HG03558 (cell line): ENCODE results near the gene AFF1.
A peak's percentile ranks its signal among the peaks of the same experiment; 100 is the strongest.

Experiments
- ATAC-seq: cut with Tn5 transposase; IDR thresholded peaks from one replicate; pipeline ENCODE4 v1.9.1; 2021; ENCODE audit warnings: moderate number of reproducible peaks; ENCODE audit not compliant: unreplicated experiment; ENCODE audit errors: extremely low read depth

AFF1 gene

DNA sequence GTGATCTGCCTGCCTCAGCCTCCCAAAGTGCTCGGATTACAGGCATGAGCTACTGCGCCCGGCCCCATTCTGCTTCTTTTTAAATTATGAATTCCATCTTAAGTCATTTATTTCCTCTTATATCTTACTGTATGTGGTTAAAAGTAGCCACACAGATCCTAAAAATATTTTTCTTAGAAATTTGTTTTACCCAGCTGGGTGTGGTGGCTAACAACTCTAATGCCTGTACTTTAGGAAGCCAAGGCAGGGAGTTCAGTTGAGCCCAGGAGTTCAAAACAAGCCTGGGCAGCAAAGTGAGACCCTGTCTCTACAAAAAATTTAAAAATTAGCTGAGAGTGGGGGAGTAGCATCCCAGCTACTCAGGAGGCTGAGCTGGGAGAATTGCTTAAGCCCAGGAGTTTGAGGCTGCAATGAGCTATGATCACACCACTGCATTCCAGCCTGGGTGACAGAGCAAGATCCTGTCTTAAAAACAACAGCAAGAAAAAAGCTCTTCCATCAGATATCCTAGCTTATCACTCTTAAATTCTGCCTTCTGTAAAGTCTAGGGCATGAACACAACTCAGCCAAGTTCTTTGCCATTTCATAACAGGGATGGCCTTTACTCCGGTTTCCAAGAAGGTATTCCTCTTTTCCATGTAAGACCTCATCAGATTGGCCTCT, 15.1 kb upstream of the AFF1 start:
- ATAC-seq: no peak

DNA sequence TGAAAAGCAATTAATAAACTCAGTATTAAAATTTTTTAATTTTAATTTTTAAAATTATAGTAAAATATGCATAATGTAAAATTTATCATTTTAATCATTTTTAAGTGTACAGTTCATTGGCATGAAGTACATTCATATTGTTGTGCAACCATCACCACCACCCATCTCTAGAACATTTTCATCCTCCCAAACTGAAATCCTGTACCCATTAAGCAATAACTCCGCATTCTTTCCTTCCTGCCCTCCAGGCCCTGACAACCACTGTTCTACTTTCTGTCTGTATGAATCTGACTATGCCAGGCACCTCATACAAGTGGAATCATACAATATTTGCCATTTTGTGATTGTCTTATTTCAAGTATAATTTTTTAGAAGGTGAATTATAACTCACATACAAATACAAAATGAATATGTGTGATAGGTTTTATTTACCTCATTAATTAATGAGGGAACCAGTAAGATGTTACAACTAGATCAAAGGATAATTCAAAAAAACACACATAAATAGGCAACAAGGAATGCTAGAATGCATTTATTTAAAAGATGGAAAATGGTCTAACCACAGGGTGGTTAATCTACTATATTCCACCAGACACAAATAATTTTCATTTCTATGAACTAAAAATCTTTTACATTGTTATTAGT, 13.1 kb upstream of the AFF1 start:
- no peak for ATAC-seq

DNA sequence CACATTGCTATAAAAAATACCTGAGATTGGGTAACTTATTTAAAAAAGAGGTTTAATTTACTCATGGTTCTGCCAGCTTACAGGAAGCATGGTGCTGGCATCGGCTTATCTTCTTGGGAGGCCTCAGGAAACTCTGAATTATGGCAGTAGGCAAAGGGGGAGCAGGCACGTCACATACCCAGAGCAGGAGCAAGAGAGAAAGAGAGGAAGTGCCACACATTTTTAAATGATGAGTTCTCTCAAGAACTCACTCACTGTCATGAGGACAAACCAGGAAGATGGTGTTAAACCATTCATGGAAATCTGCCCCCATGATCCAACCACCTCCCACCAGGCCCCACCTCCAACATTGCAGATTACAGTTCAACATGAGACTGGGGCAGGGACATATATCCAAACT, 10.0 kb upstream of the AFF1 start:
- no peak for ATAC-seq

DNA sequence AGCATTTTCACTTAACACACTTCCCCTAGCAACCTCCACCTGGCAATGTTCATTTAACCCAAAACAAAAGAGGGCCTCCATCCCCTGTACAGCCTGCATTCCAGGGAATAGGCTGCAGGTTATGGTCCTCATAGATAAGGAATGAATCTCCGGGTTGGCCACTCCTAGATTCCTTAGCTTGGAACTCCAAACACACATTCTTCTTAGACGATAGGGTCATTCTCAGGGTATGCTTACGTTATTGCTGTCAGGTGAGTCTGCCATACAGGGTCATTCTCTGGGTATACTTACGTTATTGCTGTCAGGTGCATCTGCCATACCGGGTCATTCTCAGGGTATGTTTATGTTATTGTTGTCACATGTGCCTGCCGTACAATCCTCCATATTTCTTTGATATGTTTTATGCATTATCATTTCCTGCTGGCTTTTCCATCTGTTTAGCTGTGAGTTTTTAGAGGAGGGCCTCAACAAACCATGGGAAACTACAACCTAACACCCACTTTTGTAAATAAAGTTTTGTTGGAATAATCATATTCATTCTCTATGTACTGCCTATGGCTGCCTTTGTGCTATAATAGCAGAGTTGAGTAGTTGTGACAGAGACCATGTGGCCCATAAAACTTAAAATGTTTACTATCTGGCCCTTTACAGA, 8.2 kb upstream of the AFF1 start:
- ATAC-seq: no peak

DNA sequence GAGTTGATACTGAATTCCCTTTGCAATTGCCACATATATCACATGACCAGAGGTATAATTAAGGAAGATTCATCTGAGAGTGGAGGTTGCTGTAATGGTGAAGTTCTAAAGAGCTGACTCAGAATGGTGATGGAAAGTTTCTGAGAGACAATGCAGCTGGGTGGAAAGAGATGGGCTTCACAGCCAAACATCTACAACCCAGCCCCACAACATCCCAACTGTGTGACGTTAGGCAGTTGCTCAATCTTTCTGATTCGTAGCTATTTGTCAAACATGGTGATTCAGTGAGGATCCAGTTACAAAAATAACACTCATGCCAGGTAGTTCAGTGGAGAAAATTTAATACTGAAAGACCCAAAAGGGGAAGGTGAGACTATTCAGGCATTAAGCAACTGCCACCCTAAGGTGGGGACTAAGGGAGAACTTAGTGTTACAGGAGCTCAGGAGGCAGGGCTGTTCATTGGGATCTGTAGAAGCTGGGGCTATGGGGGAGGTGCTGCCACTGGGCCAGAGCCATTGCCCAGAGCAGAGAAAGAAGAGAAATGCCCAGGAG, 6.9 kb upstream of the AFF1 start:
- ATAC-seq: no peak

DNA sequence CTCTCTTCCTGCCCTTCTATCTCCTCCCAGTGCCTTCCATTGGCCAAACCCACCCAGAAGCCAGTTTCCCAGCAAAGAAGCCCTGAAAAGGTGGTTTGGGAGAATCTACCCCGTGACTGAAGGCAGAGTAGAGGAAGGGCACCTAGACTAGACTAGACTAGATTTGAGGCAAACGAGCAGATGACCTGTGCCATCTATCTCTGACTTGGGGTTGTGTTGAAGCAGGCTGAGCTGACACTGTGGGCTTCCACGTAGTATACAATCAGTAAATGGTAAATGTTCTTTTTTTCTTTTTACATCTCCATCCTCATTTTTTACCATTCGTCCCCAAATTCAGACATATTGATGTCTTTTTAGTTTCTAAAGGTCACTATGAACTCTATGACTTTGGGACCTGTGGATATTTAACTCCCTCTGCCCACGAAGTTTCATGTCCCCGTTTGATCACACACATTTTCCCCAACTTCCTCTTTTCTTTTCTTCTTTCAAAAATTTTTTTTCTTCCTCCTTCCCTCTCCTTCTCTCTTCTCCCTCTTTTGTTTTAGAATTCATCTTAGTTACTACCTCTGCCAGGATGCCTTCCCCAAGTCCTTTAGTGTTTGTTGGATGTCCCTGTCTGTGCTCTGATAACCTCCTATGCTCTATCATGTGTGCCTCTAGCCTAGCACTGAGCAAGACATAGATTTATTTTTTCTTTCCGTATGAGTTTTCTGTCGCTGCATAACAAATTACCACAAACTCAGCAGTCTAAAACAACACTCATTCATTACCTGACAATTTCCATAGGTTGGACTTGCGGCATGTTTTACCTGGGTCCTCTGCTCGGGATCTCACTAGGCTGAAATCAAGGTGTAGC, 6.2 kb upstream of the AFF1 start:
- ATAC-seq: no peak

DNA sequence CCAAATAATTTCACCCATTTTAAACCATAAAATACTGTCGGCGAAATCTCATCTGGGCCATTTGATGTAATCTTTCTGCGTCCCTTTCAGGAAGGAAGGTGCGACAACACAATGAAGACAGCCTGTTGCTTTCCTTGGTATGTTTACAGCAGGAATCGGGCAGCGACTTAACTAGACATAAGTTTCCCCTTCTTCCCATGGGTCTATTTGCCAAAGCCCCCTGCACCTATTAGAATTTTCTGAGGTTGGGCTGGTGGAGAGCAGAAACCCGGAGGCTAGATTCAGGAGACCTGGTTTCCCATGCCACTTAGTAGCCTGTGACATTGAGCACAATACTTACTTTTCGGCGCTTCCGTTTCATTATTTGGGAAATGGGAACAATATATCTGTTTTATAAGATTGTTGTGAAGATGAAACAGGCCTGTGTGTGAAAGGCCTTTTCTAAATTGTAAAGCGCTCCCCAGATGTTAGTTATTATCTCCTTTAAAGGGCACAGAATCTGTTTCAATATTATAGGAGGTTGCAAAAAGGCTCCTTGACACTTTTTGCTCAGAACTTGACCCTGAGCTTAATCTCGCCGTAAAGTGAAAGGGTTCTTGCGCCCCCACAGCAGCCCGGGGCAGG, 552 bp upstream of the AFF1 start:
- no peak for ATAC-seq

DNA sequence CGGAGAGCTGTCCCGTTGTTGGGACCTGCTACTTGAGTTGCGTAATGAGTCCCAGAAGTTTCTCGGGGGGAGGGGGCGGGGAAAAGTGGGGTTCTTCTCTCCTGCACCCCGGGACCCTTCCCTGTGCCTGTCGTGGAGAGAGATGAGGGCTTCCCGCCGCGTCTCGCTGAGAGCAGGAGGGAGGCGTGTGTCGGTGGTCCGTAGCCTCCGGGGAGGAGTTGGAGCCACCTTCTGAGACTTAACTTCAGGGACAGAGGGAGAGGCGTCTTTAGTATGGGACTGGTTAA, 698 bp downstream of the AFF1 start:
- no peak for ATAC-seq

DNA sequence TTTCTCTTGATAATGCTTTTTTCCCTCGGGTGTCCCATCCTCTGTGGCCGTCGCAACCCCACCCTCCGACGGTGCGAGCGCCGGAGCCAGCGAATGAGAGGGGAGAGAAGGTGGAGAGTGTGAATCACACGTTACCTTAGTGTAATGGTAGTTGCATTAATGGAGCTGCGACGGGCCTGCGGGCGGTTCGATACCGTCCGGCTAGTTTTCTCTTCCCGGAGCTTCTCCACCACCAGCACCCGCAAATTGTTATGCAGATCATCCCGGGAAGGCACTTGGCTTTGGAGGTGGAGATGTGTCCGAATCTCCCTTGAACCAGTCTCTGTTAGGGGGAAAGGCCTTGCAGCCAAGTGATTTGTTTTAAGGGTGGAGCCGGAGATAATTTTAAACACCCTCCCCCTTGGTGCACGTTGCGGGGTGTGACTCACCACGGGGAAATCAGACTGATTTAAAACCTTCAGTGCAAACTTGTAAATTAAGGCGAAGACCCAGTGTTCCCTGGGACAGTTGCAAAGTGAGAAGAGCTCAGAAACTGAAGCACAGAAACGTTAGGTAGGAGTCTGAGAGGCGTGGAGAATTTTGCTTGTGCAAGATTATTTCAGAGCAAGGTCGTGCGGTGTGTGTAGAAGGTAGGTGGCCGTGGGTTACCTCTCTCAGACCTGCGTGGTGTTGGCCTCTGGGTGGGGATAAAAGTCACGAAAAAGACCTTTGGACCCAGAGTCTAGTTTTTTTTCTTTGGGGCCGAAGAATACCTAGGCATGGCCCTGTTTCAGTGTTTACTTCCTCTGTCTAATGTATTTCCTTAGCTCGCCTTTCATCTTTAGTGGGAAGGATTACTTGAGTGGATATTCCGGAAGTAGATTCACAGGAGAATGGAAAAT, 1.3 kb downstream of the AFF1 start:
- peak; percentile 18 for ATAC-seq

DNA sequence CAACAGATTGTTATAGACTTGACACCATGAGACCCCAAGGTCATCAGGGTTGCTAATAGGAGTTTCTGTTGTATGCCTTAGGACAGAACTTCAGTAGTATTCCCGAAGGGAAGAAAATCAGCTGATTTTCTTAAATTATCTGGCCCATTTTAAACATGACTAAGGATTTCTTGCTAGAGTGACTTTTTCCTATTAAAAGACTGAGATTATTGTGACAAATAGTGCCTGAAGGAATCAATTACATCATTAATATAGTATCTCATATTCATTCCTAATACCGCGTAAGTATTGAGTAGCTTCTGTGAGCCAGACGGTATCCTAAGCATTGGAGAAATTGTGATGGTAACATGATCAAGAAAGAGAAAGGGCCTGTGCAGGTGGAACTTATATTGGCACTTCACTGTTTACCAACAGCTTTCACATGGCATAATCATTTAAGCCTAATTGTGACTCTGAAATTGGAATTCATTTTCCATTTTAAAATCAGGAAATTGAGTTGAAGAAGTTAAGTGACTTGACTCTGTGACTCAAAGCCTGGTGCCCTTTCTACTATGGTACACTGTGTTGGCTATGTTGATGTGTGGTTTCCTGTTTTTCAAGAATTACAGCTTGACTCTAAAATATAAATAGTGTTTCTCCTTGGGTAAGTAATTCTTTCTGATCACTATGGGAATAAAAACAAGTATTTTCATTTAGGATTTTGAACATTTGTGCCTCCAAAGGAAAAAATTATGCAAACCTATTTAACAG, 4.1 kb downstream of the AFF1 start:
- no peak for ATAC-seq

DNA sequence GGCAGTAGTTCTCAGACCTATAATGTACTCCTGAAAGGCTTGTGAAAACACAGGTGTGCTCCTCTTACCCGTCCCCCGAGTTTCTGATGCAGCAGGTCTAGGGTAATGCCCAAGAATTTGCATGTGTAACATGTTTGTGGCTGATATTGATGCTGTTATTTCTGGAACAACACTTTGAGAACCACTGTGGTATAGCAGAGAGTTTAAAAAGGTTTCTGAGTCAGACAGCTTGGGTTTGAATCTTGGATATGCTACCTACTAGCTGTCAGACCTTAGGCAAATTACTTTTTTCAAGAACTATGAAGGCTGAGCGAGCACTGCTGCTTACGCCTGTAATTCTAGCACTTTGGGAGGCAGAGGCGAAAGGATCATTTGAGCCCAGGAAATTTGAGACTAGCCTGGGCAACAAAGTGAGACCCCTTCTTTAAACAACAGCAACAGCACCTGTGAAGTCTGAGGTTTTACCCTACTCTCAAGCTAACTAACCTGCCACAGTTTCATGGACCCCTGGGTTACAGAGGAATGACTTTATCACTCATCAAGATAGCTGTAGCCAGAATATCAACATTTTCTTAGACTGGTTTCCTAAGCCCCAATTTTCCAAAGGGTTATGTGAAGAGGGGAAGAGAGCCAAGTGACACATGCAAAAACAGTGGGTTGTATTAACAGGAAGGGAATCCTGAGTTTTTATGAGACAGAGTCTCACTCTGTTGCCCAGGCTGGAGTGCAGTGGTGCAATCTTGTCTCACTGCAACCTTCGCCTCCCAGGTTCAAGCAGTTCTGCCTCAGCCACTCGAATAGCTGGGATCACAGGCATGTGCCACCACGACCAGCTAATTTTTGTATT, 5.1 kb downstream of the AFF1 start:
- ATAC-seq: peak; percentile 64

DNA sequence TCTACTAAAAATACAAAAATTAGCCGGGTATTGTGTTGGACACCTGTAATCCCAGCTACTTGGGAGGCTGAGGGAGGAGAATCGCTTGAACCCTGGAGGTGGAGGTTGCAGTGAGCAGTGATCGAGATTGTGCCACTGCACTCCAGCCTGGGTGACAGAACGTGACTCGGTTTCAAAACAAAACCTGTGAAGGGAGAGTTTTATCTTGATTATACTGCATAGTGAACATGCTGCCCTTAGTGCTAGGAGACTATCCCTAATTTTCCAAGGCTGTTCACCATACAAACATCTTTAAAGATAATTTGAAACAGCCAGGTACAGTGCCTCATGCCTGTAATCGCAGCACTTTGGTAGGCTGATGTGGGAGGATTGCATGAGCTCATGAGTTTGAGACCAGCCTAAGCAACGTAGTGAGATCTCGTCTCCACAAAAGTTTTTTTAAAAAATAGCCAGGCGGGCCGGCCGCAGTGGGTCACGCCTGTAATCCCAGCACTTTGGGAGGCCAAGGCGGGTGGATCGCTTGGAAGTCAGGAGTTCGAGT, 6.2 kb downstream of the AFF1 start:
- ATAC-seq: no peak

DNA sequence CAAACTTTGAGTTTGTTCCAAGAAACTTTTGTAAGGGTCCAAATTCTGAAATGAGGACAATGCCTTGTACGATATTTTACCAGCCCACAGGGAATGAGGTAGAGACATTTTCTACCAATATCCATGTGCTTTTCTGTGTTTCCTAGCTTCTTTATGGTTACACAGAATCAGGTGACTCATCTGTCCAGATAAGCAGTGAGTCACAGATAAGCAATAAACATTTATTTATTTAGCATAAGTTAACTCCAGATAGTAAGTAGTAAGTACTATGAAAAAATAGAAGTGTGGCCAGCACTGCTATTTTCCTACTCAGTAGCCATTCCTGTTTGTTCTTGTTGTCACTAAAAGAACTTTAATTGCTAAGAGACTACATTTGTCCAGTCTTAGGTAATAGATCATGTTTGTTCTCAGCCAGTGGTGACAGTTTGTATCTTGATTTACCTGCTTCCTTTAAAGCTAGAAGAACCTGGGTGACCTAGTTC, 7.4 kb downstream of the AFF1 start:
- ATAC-seq: no peak

DNA sequence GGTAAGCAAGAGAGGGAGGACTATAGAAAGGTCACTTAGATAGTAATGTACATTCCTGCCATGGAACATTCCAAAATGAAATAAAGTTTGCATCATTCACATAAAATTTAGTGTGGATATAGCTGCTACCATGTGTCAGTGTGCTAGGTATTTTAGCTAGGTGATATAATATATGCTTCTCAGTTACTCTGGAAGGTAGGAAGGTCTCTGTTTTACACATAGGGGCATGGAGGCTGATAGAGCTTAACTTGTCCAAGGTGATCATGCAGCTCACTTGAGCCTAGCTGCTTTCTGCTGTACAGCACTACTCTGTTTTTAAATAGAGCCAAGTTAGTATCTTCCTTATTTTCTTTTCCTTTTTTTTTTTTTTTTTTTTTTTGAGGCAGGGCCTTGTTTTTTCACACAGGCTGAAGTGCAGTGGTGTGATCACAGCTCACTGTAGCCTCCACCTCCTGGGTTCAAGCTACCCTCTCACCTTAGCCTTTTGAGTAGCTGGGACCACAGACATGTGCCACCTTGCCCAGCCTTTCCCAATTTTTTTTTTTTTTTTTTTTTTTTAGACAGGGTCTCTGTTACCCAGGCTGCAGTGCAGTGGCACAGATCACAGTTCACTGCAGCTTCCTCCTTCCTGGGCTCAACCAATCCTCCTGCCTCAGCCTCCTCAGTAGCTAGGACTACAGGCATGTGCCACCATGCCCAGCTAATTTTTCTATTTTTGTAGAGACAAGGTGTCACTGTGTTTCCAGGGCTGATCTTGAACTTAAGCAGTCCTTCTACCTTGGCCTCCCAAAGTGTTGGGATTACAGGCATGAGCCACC, 10.4 kb downstream of the AFF1 start:
- no peak for ATAC-seq

DNA sequence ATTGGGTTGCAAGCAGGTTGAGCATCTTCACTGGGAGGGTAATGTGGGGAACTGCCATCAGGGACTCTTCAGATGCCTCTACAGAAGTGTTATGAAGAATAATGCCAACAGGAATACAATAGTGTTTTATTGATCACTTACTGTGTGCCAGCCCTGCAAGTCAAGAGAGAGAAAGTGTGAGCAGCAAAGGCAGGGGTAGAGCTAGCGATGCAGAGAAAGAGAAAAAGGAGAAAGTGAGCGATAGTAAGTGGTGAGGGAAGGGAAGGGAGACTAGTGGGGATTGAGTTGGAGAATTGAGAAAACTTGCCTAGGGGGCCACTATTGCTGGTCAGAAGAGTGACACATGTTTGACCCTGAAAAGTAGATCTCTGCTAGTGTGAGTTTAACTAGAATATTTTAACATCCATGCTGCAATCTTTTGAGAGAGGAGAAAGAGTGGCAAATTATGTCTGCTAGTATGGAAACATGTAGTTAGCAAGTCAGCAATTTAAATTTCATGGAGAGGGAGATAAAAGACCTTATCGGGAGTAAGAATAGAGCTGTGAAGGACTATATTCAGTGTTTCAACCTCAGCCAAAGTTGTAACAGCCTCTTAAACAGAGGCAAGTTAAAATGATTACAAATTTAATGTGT, 12.2 kb downstream of the AFF1 start:
- ATAC-seq: no peak

DNA sequence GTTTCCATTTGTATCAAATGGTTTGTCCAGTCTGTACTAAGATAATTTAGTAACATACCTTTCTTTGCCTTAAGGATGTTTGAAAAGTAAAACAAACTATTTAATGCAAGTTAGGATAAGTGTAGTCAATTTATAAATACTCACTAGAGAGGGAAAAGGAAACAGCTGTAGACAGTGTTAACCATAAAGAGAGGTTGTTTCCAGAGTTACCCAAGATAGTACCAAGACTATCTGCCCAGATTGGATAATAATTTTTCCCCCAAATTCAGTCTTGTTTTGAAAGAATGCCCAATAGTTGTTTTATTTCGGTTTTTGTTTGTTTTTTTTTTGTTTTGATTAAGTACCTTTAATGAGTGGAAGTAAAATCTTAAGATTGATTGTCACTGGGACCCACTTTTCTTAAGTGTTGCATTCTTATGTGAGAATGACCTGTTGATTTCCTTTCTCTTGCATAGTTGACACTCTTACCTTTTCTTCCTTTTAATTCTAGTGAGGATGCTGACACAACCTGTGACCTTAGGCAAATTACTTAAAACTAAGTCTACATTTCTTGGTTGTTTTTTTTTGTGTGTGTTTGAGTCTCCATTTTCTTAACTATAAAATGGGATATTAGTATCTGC, 12.8 kb downstream of the AFF1 start:
- no peak for ATAC-seq
